HepG2 (cell line): ENCODE data around the gene MOB4. TPM values are rescaled to one million over a fixed set of nuclear protein-coding genes. Genes with fewer than 3 reads are reported as not detected.

ENCODE experiments used
- CHCHD3 ChIP-seq: sonication (generic); formaldehyde crosslinking; IDR thresholded peaks from 2 replicates; pipeline ENCODE4 v1.8.0; 2022; ENCODE audit warnings: mild to moderate bottlenecking, missing genetic modification reagents, moderate library complexity
- EEA1 ChIP-seq: sonication (generic); formaldehyde crosslinking; IDR thresholded peaks from 2 replicates; pipeline ENCODE4 v1.5.1; 2020; ENCODE audit warnings: mild to moderate bottlenecking, missing genetic modification reagents, borderline replicate concordance
- IRX3 ChIP-seq: sonication (generic); formaldehyde crosslinking; IDR thresholded peaks from 2 replicates; pipeline ENCODE4 v1.8.1; 2023; ENCODE audit warnings: mild to moderate bottlenecking, low read depth, missing genetic modification reagents, borderline replicate concordance
- KAT8 ChIP-seq: IDR thresholded peaks from 2 replicates; pipeline ENCODE4 v1.6.1; 2016; ENCODE audit warnings: missing genetic modification reagents, missing compliant biosample characterization
- LCORL ChIP-seq, 2 experiments: fragments of 450-650 bp in 1 of 2; sonication (generic) in 1 of 2; formaldehyde crosslinking in 1 of 2; IDR thresholded peaks; 2 replicates each; pipeline versions ENCODE4 v1.5.0 to v1.6.1; 2017 to 2020; ENCODE audit warnings: antibody characterized with exemption in 1 of 2, missing genetic modification reagents in 1 of 2
- MIXL1 ChIP-seq: IDR thresholded peaks from 2 replicates; pipeline ENCODE4 v1.6.1; 2016
- NFKBIZ ChIP-seq: IDR thresholded peaks from 2 replicates; pipeline ENCODE4 v1.6.1; 2018; ENCODE audit warnings: missing genetic modification reagents, missing compliant biosample characterization
- ONECUT2 ChIP-seq: sonication (generic); formaldehyde crosslinking; IDR thresholded peaks from 2 replicates; pipeline ENCODE4 v1.4.0; 2020; ENCODE audit warnings: missing genetic modification reagents
- RXRA ChIP-seq: sonication (generic); formaldehyde crosslinking; IDR thresholded peaks from 2 replicates; pipeline ENCODE4 v1.5.1; 2020; ENCODE audit warnings: missing genetic modification reagents
- SNAPC2 ChIP-seq: sonication (generic); formaldehyde crosslinking; IDR thresholded peaks from 2 replicates; pipeline ENCODE4 v1.8.1; 2022; ENCODE audit warnings: mild to moderate bottlenecking, missing genetic modification reagents
- SRSF9 ChIP-seq: fragments of 200-400 bp; formaldehyde crosslinking; IDR thresholded peaks from 2 replicates; pipeline ENCODE4 v1.6.1; 2018; ENCODE audit warnings: borderline replicate concordance, mild to moderate bottlenecking, low read depth, low read length; ENCODE audit not compliant: insufficient read depth, poor library complexity, severe bottlenecking
- ZNF766 ChIP-seq: sonication (generic); formaldehyde crosslinking; IDR thresholded peaks from 2 replicates; pipeline ENCODE4 v1.5.0; 2020; ENCODE audit warnings: missing genetic modification reagents, borderline replicate concordance
- polyA plus RNA-seq, 8 experiments: library from polyadenylated mRNA; depleted of rRNA in 3 of 8; stranded (reverse) in 7 of 8; unstranded in 1 of 8; fragments of >200 nt; fragmentation: Illumina TruSeq in 4 of 8; extraction: Trizol in 4 of 8; gene quantifications; 2 replicates each; pipeline versions ENCODE4 v1.2.1 to v1.2.3, GENCODE V29; 2011 to 2016; ENCODE audit warnings: low read depth in 4 of 8, missing spikeins in 1 of 8, mixed read lengths in 1 of 8; ENCODE audit not compliant: insufficient read depth in 1 of 8
- total RNA-seq, 5 experiments: library from RNA; depleted of rRNA; stranded (reverse); fragments of >200 nt; fragmentation: Illumina TruSeq; extraction: Trizol; gene quantifications; 2 replicates each; pipeline ENCODE4 v1.2.3, GENCODE V29; 2016; ENCODE audit warnings: low read depth in 1 of 5
- TF ChIP-seq, protein P1 (sequence below): IDR thresholded peaks from 2 replicates; pipeline ENCODE4 v1.6.1; 2016
- TF ChIP-seq, protein P2 (sequence below): sonication (generic); formaldehyde crosslinking; IDR thresholded peaks from 2 replicates; pipeline ENCODE4 v1.4.0; 2020; ENCODE audit warnings: missing genetic modification reagents
- TF ChIP-seq, protein P3 (sequence below): sonication (generic); formaldehyde crosslinking; IDR thresholded peaks from 2 replicates; pipeline ENCODE4 v1.9.0; 2022; ENCODE audit warnings: low read depth, missing genetic modification reagents
- TF ChIP-seq, protein P4 (sequence below): sonication (generic); formaldehyde crosslinking; IDR thresholded peaks from 2 replicates; pipeline ENCODE4 v1.8.1; 2022; ENCODE audit warnings: low read depth, mild to moderate bottlenecking, missing genetic modification reagents
- TF ChIP-seq, protein P5 (sequence below): sonication (generic); formaldehyde crosslinking; IDR thresholded peaks from 2 replicates; pipeline ENCODE4 v1.5.0; 2020; ENCODE audit warnings: mild to moderate bottlenecking, missing genetic modification reagents, borderline replicate concordance

The MOB4 gene
- total and polyA plus RNA-seq, 2 of the 13 experiments (the other 11 are each of a cell fraction or from before 2014, with no cell fraction given) = 35.7 to 38.6 TPM

DNA sequence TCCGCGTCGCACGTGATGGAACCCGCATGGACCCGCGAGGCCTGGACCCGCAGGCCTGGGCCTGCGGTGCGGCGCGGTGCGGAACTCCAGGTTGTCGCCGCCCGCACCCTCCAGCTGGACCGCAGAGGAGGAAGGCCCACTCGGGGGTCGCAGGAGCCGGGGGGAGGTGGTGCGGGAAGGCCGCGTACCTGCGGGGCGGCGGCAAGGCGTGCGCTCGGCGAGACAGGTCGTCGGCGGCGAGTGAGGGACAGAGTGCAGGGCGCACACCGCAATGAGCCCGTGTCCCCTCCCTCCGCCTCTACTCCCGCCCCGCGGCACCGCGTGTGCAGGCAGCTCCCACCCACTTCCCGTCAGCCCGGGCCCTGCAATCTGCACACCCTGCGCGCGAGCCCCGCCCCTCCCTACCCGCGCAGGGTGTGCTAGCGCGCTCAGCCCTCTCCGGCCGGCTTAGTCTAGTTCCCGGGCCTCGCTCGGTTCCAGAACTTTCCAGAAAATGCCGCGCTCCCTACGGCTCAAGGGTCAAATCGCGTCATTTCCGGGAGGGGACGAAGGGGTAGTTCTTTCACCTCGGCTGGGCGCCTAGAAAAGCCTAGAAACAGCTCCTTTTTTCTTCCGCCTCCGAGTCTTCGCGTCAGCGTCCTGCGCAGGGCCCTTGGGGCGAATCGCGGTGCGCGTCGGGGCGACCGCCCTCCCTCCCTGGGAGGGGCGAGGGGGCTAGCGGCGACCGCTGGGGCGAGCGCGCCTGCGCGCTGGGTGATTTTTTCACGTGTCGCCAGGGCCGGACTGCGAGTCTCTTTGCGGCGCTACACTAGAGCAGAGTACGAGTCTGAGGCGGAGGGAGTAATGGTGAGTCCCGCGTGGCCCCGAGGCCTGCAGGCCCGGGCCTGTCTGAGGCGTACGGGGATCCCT lies 16.0 kb upstream of the MOB4 start, which contains the start of the genes HSPD1 and HSPE1 (continued):
- TF ChIP-seq, protein P1, sequence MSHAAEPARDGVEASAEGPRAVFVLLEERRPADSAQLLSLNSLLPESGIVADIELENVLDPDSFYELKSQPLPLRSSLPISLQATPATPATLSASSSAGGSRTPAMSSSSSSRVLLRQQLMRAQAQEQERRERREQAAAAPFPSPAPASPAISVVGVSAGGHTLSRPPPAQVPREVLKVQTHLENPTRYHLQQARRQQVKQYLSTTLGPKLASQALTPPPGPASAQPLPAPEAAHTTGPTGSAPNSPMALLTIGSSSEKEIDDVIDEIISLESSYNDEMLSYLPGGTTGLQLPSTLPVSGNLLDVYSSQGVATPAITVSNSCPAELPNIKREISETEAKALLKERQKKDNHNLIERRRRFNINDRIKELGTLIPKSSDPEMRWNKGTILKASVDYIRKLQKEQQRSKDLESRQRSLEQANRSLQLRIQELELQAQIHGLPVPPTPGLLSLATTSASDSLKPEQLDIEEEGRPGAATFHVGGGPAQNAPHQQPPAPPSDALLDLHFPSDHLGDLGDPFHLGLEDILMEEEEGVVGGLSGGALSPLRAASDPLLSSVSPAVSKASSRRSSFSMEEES (CRISPR knock-in tag) = peak; percentile 85
- TF ChIP-seq NFKBIZ (CRISPR knock-in tag) (peak; percentile 93; the same call in 1 of the 2 replicates), KAT8 (peak; percentile 95), EEA1 (CRISPR knock-in tag) (peak; percentile 100), RXRA (CRISPR knock-in tag) (peak; percentile 86), MIXL1 (peak; percentile 56; the same call in 1 of the 2 replicates), LCORL (IDR thresholded peaks at IDR 0.05) (no peak), LCORL (CRISPR knock-in tag; IDR thresholded peaks at IDR 0.05) (peak; percentile 50; the same call in 1 of the 2 replicates), ONECUT2 (CRISPR knock-in tag) (0 out of 2 replicates have a peak, but pooled peaks have one; percentile 16), SNAPC2 (CRISPR knock-in tag) (peak; percentile 61), ZNF766 (CRISPR knock-in tag) (peak; percentile 97; the same call in 1 of the 2 replicates), IRX3 (CRISPR knock-in tag) (peak; percentile 92), CHCHD3 (CRISPR knock-in tag) (peak; percentile 97), SRSF9 (no peak)
- TF ChIP-seq, protein P2, sequence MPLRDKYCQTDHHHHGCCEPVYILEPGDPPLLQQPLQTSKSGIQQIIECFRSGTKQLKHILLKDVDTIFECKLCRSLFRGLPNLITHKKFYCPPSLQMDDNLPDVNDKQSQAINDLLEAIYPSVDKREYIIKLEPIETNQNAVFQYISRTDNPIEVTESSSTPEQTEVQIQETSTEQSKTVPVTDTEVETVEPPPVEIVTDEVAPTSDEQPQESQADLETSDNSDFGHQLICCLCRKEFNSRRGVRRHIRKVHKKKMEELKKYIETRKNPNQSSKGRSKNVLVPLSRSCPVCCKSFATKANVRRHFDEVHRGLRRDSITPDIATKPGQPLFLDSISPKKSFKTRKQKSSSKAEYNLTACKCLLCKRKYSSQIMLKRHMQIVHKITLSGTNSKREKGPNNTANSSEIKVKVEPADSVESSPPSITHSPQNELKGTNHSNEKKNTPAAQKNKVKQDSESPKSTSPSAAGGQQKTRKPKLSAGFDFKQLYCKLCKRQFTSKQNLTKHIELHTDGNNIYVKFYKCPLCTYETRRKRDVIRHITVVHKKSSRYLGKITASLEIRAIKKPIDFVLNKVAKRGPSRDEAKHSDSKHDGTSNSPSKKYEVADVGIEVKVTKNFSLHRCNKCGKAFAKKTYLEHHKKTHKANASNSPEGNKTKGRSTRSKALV (CRISPR knock-in tag) = no peak; the same call in 1 of the 2 replicates
- TF ChIP-seq, protein P3, sequence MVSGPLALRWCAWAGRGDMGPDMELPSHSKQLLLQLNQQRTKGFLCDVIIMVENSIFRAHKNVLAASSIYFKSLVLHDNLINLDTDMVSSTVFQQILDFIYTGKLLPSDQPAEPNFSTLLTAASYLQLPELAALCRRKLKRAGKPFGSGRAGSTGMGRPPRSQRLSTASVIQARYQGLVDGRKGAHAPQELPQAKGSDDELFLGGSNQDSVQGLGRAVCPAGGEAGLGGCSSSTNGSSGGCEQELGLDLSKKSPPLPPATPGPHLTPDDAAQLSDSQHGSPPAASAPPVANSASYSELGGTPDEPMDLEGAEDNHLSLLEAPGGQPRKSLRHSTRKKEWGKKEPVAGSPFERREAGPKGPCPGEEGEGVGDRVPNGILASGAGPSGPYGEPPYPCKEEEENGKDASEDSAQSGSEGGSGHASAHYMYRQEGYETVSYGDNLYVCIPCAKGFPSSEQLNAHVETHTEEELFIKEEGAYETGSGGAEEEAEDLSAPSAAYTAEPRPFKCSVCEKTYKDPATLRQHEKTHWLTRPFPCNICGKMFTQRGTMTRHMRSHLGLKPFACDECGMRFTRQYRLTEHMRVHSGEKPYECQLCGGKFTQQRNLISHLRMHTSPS (CRISPR knock-in tag) = peak; percentile 58; the same call in 1 of the 2 replicates
- TF ChIP-seq, protein P4, sequence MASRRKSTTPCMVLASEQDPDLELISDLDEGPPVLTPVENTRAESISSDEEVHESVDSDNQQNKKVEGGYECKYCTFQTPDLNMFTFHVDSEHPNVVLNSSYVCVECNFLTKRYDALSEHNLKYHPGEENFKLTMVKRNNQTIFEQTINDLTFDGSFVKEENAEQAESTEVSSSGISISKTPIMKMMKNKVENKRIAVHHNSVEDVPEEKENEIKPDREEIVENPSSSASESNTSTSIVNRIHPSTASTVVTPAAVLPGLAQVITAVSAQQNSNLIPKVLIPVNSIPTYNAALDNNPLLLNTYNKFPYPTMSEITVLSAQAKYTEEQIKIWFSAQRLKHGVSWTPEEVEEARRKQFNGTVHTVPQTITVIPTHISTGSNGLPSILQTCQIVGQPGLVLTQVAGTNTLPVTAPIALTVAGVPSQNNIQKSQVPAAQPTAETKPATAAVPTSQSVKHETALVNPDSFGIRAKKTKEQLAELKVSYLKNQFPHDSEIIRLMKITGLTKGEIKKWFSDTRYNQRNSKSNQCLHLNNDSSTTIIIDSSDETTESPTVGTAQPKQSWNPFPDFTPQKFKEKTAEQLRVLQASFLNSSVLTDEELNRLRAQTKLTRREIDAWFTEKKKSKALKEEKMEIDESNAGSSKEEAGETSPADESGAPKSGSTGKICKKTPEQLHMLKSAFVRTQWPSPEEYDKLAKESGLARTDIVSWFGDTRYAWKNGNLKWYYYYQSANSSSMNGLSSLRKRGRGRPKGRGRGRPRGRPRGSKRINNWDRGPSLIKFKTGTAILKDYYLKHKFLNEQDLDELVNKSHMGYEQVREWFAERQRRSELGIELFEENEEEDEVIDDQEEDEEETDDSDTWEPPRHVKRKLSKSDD (CRISPR knock-in tag) = peak; percentile 96
- TF ChIP-seq, protein P5, sequence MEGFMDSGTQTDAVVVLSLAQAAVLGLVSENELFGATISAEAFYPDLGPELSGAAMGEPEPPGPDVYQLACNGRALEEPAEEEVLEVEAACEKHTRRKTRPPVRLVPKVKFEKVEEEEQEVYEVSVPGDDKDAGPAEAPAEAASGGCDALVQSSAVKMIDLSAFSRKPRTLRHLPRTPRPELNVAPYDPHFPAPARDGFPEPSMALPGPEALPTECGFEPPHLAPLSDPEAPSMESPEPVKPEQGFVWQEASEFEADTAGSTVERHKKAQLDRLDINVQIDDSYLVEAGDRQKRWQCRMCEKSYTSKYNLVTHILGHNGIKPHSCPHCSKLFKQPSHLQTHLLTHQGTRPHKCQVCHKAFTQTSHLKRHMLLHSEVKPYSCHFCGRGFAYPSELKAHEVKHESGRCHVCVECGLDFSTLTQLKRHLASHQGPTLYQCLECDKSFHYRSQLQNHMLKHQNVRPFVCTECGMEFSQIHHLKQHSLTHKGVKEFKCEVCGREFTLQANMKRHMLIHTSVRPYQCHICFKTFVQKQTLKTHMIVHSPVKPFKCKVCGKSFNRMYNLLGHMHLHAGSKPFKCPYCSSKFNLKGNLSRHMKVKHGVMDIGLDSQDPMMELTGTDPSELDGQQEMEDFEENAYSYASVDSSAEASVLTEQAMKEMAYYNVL (CRISPR knock-in tag) = peak; percentile 45
